A172 (cell line): ENCODE data around the gene SKOR2. TPM values are rescaled to one million over a fixed set of nuclear protein-coding genes. Genes with fewer than 3 reads are reported as not detected.
"Not testable (repeated sequence)": the region's sequence is repeated elsewhere in the genome, so short reads cannot be mapped to it uniquely, and the experiment has no call there.

Experiments used
- DNase-seq: peaks from one replicate; pipeline ENCODE4 v3.0.0-alpha.2; 2015; ENCODE audit warnings: low spot score
- total RNA-seq: library from RNA; depleted of rRNA; stranded (reverse); fragments of >200 nt; shearing (Covaris generic); gene quantifications from 2 replicates; pipeline ENCODE4 v1.2.3, GENCODE V29; 2014

The SKOR2 gene
- total RNA-seq, 1 experiment from 2014 or later = not detected

DNA sequence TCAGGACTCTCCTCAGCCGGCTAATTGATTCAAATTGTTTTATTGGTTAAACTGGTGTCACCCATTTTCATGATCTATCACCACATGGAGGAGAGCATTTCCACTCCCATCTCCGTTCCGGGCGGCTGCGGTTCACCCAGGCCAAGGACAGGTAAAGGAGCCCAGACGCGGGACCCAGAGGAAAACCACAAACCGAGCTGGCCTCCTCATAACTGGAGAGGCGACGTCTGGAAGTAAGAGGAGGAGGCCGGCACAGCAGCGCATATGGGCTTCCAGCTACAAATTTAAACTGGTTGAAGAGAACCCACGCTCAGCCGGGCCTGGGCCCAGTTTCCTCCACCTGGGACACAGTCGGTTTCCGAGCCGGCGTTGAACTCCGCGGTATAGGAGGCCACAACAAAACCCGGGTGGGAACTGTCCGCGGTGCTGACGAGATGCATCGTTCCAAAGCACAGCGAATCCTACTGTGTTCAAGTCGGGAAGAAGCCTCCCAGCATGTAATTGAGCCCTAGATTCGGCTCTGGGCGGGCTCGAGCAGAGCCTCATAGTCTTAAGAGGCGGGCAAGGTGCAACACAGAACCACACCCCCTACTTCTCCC lies 3.0 kb upstream of the SKOR2 start:
- DNase-seq = no peak

DNA sequence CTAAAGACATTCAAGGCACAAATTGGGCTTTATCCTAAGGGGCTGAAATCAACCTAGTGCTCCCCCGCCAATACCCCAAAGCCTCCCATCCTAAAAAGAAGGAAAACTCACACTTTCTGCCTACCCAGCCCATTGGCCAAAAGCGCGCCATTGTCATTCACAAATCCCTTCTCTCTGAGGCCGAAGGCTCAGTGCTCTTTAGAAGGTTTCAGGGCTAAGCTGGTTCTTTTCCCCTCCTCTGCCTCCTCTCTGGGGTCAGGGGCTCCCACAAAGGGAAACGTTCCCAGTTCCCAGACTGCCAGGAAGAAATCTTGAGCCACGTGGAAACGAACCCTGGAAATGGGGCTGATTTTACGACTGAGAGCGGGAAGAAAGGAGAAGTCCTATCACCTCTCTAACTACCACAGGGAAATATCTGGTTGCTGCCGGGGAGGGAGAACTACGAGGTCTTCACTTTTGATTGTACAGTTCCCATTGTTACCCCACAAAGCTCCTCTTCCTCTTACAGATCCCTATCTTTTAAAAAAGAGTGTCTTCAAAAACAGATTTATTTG lies 1.7 kb upstream of the SKOR2 start:
- DNase-seq = no peak

DNA sequence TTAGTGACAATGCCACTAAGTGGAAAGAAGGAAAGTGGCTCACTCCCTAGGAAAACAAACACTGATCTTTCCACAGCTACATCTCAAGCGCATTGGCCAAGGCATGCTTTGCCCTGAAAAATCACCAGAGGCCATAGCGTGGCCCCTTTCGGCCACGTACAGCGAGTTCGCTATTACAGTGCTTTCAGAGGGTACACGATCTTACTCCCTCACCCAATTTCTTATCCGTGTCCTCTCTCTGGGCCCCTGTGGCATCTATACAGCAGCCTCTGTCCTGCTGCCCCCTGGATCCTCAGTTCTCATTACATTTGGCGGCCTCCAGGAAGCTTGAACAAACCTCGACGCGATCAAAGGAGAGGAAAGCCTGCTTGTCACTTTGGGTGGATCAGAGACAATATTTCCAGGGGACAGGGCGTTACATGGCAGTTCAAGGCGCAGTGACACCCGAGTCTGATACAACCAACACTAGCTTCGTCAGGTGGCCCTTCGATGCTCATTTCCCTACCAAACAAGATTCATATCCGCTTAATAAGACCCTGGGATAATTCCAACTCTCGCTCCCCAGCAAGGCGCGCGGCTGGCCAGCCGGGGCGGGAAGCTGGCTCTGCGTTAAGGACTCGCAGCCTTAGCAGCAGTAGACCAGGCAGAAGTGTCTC lies 941 bp downstream of the SKOR2 start:
- DNase-seq = no peak

DNA sequence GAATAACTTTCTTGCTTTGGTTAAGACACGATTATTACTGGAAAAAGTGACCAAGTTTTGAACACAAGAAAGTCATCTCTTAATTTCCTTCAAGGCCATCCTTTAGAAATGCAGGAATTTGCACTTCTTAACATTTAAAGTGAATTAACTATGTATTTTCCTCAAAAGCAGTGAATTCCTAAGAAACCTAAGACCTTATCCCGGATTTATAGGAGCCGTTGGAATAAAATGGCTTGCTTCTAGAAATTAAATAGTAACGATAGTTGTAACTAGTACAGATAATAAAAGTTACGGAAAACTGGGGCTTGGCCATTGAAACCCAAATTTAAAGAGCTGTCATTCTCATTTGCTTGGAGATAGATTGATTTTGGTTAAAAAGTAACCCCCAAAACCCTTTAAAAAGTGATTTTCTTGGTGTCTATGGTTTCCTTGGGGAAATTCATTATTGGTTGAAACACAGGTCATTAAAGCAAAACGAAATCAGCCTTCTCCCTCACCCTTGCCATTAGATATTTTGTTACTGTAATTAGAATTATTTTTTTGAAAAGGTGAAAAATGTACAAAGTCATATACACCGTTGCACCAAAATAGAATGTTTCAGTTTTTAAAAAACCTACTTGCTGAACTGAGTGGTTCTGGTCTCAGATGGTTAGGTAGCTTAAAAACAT lies 2.0 kb downstream of the SKOR2 start:
- DNase-seq = no peak

DNA sequence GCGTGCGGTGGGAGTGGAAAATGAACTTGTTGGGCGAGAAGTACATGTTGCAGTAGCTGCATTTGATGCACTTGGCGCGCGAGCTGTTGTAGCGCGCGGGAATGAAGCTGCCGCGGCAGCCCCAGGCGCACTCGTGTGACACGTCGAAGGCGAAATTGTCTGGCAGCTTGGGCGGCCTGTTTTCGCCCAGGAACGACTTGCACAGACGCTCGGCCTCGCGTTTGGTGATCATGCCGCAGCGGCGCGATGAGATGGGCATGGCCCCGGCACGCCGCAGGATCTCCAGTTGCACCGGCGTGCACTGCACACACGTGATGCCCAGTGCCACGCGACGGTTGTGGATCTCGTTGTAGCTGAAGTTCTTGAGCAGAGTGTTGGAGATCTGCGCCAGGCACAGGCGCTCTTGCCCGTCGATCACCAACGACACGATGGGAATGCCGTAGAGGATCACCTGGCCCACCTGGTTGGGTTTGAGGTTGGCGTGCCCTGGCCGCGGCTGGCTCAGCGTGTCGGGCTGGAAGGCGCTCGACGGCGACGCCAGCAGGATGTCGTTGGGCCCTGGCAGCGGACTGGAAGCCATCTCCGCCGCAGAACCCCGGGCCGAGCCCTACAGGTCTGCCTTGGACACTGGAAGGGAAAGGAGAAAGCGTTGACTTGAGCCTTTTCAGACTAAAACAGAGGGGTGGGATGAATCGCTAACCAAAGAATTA lies 2.7 kb downstream of the SKOR2 start:
- no peak for DNase-seq

DNA sequence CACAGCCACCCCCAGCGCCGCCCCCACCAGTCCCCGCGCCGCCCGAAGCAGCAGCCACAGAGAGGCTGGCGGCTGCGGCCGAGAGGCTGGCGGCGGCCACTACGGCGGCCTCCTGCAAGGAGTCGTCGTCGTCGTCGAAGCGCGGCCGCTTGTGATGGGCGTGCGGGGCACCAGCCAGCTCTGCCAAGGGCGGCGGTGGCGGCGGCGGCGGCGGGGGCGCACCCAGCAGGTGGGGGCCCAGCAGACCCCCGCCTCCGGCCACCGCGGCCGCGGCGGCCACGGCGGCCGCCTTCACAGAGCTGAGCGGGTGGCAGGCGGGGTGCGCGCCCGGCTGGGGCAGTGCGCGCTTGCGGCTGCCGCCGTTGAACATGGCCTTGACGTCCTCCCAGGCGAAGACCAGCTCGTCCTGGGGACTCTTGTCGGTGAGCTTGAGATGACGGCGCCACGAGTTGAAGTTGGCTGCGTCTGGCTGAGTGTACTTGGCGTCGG lies 3.3 kb downstream of the SKOR2 start:
- no peak for DNase-seq

DNA sequence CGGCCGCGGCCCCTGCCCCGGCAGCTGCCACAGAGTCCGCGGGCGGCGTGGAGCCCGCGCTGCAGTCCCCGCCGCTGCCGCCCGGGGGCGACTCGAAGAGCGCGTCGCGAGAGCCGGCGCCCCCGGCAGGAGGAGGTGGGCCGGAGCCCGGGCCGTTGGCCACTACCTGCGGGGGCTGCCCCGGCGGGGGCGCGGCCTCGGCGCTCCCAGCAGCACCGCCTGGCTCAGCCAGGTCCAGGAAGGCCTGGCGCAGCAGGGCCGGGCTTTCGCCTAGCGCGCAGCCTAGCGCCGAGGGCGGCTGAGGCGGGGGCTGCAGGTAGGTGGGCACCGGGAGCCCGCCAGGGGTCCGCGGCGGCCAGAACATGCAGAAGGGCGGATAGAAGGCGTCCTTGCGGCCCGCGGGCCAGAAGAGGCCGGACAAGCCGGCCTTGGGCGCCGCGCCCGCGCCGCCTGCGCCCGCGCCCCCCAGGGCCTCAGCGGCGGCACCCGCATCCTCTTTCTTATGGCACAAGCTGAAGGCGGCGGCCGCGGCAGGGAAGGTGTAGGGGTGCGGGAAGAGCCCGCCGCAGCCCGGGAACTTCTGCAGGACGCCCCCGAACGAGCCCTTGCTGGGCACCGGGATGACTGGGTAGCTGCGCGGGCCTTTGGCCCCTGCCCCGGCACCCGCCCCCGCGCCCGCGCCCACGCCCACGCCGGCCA lies 3.9 kb downstream of the SKOR2 start:
- no peak for DNase-seq

DNA sequence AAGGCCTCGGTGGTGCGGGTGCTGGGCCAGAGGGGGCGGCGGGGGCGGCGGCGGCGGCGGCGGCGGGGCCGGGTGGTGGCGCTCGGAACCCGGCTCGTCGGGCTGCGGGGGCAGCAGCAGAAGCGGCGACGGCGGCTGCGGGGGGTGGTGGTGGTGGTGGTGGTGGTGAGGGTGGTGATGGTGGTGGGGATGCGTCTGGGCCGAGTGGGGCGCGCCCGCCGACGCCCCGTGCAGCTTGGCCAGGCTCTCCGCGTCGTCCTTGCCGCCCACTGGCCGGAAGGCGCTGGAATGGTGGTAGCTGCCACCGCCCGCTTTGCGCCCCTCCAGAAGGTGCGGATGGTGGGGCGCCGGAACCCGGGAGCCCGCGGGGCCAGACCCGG lies 4.4 kb downstream of the SKOR2 start:
- DNase-seq = no peak

DNA sequence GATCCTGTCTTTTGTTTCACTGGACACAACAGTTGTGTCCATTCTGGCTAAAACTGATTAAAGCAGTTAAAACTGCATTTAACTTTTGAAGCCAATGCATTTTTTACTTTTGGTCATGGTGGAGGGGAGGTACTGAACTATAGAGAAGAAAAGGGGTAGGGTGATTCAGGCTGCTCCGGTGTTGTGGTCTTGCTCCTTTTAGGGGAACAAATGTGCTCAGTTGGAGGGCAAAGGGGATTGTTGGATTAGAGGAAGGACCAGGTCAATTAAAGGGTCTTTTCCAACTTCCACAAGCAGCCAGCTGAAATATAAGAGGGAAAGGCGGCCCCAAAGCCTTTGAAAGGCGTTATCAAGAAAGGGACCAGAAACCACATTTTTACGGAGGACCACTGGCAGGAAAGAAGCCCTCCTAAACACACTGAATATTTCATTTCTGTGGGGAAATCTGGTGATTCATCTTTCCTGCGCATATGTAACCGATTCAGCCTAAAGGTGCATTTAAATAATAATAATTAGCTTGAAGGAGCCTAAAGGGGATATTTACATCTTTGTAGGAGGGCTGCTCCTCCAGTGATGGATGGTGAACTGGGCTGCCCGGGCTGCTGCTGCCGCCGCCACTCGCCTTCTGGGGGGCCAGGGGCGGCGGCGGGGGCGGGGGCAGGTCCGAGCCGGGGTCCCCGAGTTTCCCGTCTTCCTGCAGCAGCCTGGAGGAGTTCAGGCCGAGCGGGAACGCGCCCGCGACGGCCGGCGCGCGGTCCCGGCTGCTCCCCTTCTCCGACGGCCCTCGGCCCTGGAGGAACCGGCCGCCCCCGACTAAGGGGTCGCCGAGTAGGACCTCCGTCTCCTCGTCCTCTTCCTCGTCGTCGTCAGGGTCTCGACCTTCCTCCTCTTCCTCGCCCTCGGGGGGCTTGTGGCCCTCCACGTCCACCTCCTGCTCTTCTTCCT lies 5.2 kb downstream of the SKOR2 start:
- DNase-seq = no peak

DNA sequence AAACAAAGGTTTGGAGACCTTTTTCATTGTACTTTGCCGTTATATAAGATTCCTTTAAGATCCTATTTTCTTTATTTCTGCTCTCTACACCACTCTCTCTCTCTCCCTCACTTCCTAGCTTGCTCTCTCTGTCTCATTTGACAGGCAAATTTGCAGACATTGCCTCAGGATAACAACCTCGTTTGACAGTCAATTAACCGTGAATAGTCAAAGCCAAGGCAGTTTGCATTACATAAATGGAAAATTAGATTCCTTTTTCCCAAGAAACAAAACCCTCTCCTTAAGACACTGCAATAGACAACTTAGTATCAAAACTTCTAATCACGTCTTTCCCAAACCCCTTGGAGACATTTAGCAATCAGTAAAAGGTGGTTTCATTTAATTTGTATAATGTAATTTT lies 7.4 kb downstream of the SKOR2 start:
- no peak for DNase-seq

DNA sequence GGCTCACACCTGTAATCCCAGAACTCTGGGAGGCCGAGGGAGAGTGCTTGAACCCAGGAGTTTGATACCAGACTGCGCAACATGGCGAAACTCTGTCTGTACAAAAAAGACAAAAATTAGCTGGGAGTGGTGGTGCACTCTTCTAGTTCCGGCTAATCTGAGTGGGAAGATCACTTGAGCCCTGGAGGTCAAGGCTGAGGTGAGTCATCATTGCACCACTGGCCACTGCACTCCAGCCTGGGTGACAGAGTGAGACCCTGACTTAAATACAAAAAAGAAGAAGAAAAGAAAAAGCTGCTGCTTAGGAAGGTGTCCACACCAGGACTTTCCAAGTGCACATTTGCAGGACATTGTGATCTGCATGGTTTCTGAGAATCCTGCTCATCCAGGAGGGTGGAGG lies 16.4 kb downstream of the SKOR2 start:
- no peak for DNase-seq

DNA sequence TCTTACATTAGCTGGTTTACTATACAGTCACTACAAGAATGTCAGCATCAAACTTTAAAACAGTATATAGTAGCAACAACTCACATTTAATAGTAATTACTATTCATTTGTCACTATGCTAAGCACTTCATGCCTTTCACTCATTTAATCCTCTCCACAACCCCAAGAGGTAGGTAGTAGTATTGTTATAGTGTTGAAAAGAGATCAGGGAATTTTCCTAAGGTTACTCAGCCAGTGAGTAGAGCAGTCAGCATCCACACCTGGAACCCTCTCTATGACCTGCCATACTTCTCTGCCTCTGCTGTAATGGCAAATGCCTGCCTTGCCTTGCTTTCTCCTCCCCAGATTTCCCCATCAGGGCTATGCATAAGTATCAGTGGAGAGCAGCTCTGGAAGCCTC lies 24.8 kb downstream of the SKOR2 start:
- no peak for DNase-seq

DNA sequence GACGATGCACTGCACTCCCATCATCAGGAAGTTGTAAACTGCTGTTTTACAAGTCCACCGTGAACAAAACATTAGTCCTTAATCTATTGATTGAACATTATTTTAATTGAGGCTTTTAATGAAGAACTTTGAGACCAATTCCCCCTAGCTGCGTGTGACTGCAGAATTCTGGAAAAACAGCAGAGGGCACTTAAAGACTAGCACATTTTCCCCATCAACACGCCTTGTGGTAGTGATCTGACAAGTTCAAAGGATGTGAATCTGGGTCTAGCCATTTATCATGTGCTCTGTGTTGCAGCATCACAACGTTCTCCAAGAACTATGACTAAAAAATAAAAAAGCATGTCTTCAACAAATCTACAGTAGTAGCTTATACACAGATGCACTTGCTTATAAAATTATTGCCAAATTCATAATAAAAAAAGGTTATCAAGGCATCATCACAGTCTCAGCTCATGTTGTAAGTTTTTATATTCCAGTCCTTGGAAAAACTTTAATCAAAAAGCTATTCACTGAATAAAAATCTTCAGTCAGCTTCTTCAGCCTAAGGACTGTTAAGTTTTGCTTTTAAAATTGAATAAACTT lies 35.8 kb downstream of the SKOR2 start:
- DNase-seq = peak; percentile 40

DNA sequence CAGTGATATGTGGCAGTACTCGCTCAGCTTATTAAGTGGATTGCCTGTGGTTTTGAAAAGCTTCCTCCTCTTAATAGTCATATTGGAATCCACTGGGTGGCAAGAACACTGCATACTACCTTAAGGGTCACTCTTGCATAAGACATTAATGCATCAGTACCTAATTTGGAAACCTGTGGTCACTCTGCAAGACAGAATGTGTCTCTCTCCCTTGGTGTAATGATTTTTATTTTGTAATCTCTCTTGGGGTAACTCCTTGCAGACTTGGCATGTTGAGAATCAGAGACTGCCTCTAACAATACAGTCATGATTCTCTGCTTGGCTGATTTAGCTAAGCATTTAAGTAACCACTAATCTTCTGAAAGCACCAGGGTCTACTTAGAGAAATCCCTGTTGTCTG lies 42.3 kb downstream of the SKOR2 start:
- no peak for DNase-seq

DNA sequence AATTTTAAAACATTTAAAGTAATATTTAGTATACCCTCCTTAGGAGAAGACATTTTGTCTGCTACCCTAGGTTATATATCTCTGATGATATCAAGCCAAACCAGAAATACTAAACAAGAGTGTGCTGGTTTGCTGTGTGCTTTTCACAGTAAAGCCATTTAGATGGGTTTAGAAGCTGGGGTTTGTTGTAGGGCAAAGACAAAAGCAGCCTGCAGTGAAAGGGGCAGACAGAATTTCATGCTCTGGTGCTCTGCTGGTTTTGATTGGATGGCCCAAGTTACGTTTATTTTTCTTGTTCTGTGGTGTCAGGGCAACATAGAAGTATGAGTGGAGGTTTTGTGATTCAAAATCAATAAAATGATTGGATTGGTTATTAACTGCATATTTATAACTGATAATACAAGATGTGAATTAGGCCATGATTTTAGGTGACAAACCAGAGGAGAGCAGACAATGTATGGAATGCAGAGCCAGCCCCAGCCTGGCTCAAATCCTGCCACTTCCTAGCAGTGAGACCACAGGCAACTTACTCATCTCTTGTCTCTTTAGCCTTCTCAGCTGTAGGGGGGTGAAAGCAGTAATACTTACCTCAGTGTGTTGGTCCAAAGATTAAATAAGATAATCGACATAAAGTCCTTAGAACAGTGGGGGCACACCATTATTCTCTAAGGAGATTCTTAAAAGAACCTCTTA lies 44.4 kb downstream of the SKOR2 start:
- no peak for DNase-seq

DNA sequence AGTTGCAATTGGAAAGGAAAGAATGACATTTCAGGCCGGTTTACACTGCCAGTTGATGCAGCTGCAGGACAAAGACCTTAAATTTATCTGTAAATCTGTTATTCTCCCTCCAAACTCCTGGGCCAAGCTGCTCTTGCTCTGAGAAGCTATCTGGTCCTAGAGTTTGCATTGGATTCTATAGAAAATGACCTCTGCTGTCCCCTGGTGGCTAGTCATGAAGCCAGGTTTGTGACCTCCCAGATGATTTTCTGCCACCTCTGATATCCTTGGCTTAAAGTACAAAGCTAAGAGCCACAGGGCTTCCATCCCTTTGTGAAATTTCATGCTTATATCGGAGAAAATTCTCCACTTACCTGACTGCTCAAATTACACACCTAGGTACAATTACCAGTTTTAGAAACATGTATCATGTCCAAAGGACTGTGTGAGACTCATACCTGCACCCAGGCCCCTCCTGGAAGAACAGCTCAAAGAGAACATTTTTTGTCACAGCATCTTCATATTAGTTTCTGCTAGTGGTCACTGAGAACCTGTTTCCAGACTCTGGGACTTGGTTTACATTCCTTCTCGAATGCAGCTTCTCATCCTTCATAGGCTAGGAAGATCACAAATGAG lies 46.4 kb downstream of the SKOR2 start:
- DNase-seq = peak; percentile 22

DNA sequence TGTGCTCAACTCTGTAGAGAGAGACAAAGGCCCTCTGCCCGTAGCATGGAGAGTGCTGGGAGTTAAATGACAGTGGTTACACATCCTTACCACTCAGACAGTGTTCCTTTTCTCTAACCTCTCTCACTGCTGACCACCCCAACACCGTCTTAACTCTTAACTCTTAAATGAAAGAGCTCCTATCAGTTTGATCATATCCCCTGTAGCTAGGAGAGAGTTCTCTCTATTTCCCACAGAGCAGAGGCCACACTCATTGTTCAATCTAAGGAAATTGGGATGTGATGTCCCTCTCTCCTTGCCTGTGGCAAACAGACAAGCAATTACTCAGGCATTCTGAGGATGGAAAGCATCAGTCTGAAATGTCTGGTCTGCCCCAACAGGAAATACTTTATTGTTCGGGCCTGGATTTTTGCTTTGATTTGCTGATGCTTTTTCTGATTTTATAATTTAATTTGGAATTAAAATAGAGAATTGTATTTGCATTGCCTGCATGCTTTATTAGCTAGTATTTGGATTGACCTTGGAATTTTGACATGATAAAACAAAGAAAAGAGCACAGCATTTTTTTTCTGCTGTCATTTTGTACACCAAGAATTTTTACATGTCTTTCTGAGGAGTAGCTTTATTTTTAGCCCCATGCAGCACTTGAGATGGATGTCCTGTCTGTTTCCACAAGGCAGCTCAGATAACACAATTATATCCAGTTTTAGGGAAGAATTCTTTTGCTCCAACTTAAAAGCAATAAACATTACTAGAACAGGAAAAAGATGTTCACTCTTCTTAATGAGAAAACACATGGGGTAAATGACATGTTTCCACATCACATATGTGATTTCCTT lies 47.6 kb downstream of the SKOR2 start:
- no peak for DNase-seq

DNA sequence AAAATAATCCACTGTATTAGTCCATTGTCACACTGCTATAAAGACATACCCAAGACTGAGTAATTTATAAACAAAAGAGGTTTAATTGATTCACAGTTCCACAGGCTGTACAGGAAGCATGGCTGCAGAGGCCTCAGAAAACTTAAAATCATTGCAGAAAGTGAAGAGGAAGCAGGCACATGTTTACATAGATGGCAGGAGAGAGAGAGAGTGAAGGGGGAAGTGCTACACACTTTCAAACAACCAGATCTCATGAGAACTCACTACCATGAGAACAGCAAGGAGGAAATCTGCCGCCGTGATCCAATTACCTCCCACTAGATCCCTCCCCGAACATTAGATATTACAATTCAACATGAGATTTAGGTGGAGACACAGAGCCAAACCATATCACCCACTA lies 55.5 kb downstream of the SKOR2 start:
- not testable (repeated sequence) for DNase-seq
